ENCODE data around the gene PAX2.

PAX2 gene

DNA sequence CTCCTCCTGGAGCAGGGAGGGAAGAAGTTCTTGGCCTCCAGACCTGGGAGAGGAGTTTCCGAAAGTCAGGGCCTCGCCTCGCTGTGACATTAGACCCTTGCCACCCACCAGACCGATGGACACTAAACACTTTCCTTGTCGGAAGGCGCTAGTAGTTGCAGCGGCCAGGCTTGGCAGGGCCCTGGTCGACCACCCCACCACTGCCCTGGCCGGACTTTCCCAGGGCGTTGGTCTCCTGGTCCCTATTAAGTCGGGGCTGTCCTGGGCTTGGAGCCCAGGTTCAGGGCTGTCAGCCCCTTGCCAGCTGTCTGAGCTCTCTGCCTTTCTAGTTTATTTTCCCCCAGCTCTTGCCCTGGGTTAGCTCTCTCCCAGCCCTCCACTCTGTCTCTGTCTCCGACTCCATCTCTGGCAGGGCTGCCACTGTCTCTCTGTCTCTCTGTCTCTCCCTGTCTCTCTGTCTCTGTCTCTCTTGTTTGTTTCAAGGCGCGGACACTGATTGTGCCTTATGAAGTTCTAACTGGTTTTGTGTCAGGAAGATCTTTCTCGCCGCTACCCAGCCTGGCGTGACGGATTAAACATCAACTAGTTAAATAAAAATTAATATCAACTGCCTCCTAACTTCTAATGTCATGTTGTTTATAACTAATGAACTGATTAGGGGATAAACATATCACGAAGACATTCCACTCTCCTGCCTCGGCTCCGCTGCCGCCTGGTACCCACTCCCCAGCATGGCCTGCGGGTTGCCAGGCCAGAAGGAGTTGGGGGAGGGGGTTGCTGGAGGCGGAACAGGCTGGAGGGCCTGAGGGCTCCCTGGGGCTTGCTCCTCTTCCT, 13.8 kb upstream of the PAX2 start:
- H3K4me3 Mint-ChIP-seq, result peak overlapping the region; percentile 51 to 58
- peaks cover 49% of the 10 kb centered on the region for H3K4me1 Mint-ChIP-seq
- DNase-seq (no peak), ATAC-seq (no peak)
- no peaks in the 10 kb centered on the region for H3K9me3 Mint-ChIP-seq
- H3K27ac Mint-ChIP-seq, result no peak overlapping the region
- peaks cover 100% of the 10 kb centered on the region for H3K27me3 Mint-ChIP-seq

DNA sequence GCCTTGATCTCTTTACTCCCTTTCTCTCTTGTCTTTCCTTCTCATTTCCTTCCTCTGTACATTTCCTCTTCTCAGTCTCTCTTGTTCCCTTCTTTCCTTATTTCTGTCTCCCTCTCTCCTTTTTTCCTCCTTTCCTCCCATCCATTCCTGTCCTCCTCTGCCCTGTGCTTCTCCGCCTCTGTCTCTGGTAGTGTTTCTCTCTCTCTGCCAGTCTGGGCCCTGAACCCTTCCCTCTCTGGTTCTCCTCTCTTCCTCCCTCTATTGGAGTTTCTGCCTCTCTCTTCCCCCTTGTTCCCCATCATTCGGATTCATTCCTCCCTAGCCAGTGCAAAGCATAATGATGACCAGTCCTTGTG, 13.2 kb upstream of the PAX2 start:
- no peak overlapping the region for H3K27ac Mint-ChIP-seq
- no peak for ATAC-seq
- H3K9me3 Mint-ChIP-seq, result no peaks in the 10 kb centered on the region
- no peak for DNase-seq
- no peak overlapping the region for H3K4me3 Mint-ChIP-seq
- H3K27me3 Mint-ChIP-seq, result peaks cover 100% of the 10 kb centered on the region
- peaks cover 53% of the 10 kb centered on the region for H3K4me1 Mint-ChIP-seq

DNA sequence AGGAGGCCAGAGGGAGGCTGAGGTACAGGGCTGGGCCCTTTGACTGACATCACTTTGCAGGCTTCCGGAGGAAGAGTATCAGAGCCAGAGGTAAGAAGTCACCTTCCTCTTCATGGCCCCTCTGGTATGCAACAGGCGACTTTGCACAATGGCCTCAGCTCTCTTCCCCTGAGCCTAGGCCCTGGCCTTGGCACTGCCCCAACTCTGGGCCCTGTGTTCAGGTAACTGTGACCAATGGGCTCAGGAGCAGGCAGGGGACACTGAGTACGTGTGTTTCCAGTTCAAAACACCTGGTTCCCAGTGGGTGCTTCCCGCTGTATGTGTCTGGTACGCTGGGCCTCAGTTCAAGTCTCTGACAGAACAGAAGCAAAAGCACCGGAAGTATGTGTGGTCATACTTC, 12.1 kb upstream of the PAX2 start:
- DNase-seq, result no peak
- Mint-ChIP-seq H3K9me3 (no peaks in the 10 kb centered on the region), H3K27me3 (peaks cover 100% of the 10 kb centered on the region), H3K27ac (no peak overlapping the region), H3K4me1 (peaks cover 64% of the 10 kb centered on the region), H3K4me3 (no peak overlapping the region)
- no peak for ATAC-seq

DNA sequence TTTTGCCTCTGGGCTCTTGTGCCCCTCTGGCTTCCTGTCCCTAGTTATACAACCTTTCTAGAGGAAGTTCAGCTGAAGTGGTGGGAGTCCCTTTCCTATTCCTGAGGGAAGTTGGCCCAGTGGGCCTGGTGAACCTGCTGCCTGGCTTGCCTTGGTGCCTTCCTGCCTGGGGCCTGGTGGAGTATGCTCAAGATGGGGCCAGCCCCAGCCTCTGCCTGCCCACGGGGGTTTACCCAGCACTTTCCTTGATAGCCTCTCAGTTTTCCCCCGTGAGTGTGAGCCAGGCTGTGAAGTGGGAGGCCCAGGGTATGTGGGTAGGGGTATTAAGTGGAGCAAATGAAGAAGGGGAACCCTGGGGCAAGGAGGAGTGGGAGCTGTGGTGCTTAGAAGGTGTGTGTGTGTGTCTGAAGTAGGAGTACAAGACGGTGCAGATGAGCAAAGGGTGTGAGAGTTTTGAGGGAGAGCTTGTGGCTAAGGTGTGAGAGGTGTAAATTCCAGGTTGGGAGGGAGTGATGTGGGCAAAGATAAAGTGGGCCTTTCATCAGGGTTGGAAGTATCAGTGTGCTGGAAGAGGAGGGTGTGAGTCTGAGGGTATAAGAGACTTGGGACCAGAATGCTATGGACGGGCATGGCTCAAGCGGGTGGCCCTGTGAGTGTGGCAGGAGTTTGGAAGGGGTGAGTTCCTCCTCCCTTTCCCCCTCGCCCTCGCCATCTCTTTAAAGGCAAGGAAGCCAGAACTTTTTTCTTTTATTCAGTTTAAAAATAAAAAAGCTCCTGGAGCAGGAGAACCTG, 10.9 kb upstream of the PAX2 start:
- H3K9me3 Mint-ChIP-seq, result no peaks in the 10 kb centered on the region
- ATAC-seq (peak; percentile 60), DNase-seq (no peak)
- H3K27me3 Mint-ChIP-seq, result peaks cover 100% of the 10 kb centered on the region
- no peak overlapping the region for H3K4me3 Mint-ChIP-seq
- H3K4me1 Mint-ChIP-seq, result peaks cover 65% of the 10 kb centered on the region
- H3K27ac Mint-ChIP-seq, result no peak overlapping the region

DNA sequence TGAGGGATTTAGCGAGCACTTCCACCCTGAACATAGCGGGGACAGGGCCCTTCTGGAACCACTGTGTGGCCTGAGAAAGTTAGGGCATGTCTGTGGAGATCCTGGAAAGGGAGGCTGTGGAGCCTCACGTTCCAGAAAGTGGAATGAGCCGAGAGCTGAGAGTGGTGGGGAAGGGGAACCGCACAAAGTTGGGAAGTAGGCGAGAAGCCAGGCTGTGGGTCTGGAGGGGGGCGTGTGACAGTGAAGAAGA, 10.4 kb upstream of the PAX2 start:
- Mint-ChIP-seq H3K4me3 (peak overlapping the region in 1 of 2 donors; percentile 33), H3K27me3 (peaks cover 100% of the 10 kb centered on the region), H3K27ac (no peak overlapping the region), H3K4me1 (peaks cover 65% of the 10 kb centered on the region), H3K9me3 (no peaks in the 10 kb centered on the region)
- ATAC-seq, result no peak
- no peak for DNase-seq

DNA sequence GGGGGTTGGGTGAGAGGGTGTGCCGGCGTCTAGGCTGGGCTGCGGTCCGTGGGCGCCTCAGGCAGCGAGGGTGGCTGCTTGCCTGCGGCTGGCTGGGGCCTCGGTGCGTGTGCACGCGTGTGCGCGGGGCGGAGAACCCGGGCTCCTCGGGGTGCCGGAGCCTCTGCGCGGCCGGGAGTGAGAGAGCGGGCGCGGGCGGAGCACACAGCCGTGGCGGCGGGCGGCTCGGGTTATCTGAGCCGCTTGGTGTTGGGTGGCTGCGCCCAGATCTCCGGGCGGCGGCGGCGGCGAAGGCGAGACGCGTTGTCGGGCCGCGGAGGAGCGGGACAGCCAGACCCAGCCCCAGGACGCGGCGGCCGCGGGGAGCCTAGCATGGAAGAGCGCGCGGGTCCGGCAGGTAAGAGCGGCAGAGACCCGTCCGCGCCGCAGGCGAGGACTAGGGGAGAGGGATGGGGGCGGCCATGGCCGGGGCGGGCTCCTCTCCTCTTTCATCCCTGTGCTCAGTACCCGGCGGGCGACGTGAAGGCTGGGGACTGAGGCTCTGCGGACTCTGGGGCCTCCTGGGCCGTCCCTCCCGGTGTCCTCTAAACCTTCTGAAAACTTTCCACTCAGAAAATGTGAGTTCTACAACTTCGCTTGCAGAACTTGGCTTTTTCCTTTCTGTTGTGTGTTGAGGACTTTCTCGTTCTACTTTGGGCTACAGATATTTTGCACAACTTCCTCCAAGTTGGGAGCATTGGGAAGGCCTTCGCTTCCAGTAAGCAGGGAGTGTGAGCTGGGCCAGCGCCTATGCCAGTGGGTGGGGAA, 9.8 kb upstream of the PAX2 start:
- Mint-ChIP-seq H3K27ac (no peak overlapping the region), H3K9me3 (no peaks in the 10 kb centered on the region), H3K4me1 (peaks cover 64% of the 10 kb centered on the region), H3K27me3 (peaks cover 100% of the 10 kb centered on the region), H3K4me3 (peak overlapping the region in 1 of 2 donors; percentile 33)
- peak; percentile 29 for ATAC-seq
- DNase-seq, result no peak

DNA sequence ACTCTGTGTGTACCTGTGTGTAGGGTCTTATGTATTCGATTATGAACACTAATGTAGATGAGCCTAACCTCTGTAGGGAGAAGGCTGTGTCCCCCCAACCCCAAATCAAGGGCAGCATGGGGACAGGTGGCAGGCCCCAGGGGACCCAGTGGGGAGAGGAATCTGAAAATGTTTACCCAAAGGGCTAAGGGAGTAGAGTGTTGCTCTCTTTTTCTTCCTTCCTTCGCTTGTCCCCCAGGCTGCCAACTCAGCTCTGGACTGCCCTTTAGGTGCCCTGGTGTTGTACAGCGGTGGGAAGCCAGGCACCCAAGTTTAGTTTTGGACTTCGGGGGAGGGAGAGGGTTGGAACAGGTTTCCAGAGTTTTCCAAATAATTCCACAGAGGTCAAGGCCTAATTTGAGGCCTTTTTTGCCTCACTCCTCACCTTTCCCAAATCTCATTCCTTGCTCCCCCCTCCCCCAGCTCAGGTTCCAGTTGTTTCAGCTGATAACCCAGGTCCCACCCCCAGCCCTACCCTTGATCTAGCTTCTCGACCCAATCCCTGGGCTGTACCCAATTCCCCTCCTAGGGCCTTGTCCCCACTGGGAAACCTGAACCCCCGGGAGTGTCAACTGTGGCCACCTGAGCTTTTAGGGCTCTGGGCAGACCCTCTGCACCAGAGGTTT, 9.1 kb upstream of the PAX2 start:
- Mint-ChIP-seq H3K27me3 (peaks cover 100% of the 10 kb centered on the region), H3K4me3 (no peak overlapping the region), H3K9me3 (no peaks in the 10 kb centered on the region), H3K4me1 (peaks cover 62% of the 10 kb centered on the region), H3K27ac (no peak overlapping the region)
- ATAC-seq (no peak), DNase-seq (no peak)

DNA sequence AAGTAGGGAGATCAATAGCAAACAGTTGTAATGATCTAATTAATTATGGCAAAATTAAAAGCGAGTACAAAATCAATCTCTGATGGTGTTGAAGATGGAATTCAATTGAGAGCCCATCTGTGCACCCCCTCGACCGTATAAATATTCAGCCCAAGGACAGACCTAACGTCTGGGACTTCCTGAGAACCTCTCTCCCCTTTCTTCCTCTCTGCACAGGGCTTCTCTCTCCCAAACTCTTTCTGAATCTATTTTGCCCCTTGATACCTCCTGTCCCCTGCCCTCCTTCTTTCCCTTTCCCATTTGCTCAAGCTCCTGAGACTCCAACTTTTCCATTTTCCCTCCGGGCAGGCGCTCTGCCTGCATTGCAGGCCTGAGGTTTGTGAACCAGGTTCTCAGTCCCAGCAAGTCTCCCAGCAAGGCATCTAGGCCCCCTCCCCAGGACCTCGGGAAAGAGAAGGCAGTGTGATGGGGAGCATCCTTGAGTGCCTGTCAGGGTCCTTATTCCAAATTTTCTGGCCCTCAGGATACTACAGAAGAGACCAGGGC, 8.5 kb upstream of the PAX2 start:
- Mint-ChIP-seq H3K9me3 (no peaks in the 10 kb centered on the region), H3K27me3 (peaks cover 100% of the 10 kb centered on the region), H3K4me1 (peaks cover 57% of the 10 kb centered on the region), H3K27ac (no peak overlapping the region), H3K4me3 (peak overlapping the region; percentile 66 to 69)
- ATAC-seq, result no peak
- no peak for DNase-seq

DNA sequence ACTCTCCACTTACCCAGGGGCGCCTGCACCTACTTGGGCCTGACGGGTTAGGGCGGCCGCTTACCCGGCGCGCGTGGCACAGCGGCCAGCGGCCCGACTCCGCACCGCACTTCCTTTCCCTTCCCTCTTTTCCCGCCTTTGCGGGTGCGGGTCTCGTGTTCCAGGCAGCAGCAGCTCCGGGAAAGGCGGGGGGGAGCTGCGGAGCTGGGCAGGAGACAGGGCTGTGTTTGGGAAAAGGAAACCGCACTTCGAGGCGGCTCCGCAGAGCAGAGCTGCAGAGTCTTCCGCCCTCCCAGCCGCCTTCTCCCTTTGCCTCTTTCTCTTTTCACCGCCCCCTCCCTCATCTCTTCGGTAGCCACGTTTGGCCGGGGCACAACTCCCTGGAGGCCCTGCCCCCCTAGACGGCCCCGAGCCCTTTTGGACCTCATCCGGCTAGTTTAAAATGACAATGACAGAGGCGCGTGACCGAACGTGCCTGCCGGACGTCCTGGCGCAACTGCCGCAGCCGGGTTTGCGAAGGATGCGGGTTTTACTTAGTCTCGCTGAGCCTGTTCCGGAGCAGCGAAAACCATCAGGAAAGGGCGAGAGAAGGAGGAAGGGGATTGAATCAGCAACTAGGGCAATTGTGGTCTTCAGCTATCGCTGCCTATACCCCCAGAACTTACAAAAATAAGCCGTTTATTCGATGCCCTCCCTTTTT, 7.9 kb upstream of the PAX2 start:
- Mint-ChIP-seq H3K9me3 (no peaks in the 10 kb centered on the region), H3K4me3 (peak overlapping the region; percentile 66 to 69), H3K27me3 (peaks cover 100% of the 10 kb centered on the region), H3K4me1 (peaks cover 63% of the 10 kb centered on the region), H3K27ac (no peak overlapping the region)
- DNase-seq (no peak), ATAC-seq (no peak)

DNA sequence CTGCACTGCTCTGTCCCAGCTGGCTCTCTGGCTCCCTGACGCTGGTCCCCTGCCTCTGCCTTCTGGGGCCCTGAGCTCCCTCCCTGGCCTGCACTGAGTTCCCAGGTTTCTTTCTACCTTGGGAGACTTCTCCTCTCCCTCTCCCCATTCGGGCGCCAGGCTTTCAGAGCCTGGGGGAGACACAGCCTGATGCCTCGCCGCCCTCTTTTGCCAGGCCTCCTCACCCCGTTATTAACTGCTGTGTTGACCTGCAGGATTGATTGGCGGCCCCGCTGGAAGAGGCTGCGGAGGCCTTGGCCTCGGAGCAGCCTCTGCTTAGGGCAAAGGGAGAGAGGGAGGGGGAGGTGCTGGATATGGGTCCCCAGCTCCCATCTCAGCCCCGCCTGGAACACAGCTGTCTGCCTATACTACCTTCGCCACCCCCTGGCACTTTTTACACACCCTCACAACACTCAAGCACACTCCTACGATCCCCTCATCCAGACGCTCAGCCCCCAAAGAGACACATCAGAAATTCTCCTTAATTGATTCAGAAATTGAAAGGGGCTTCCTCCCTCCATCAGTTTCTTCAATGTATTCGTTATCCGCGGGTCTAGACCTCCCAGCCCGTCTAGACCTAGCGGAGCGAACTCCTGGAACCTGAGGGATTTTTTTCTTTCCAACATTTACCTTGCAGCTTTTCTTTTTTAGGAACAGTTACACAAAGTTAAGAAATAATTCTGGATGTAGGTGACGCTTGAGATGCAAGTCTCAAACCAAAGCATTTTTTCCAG, 7.1 kb upstream of the PAX2 start:
- Mint-ChIP-seq H3K9me3 (no peaks in the 10 kb centered on the region), H3K27me3 (peaks cover 100% of the 10 kb centered on the region), H3K4me3 (peak overlapping the region; percentile 53 to 69), H3K27ac (no peak overlapping the region), H3K4me1 (peaks cover 70% of the 10 kb centered on the region)
- ATAC-seq (no peak), DNase-seq (no peak)

DNA sequence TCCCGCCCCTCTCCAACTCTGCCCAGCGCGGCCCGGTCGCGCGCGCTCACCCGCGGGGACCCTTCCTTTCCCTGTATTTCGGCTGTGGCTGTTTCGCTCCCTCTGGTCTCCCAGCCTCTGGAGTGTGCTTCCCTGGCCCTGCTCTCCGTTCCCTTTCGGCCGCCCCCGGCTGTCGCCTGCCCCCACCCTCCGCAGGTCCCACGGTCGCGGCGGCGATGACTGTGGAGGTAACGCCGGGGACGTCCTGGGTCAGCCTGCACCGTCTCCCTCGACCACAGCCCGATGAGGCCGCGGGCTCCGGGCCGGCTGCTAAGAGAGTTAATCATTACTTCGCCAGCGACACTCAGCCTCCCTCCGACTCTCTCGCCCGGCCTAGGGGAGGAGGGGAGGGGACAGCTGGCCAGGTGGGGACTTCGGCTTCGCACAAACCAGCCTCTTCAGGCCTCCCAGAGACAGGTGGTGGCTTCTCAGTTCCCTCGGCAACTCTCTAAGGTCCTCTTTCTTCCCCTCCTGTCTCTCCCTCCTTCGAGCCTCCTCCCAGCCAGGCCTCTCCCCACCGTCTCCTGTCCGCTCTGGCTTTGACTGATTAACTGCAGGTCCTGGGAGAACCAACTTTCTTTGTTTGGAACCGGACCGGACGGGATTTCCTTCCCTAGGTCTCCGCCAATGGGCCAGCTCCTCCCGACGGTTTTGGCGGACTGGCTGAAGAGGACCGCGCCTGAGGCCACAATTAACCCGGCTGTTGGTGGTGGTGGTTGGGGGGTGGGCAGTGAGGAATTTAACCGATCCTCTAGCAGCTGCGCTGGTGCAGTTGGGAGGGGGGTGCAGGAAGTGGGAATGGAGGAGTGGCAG, 5.6 kb upstream of the PAX2 start:
- Mint-ChIP-seq H3K4me1 (peaks cover 76% of the 10 kb centered on the region), H3K4me3 (no peak overlapping the region), H3K9me3 (no peaks in the 10 kb centered on the region), H3K27ac (no peak overlapping the region), H3K27me3 (peaks cover 100% of the 10 kb centered on the region)
- DNase-seq, result no peak
- no peak for ATAC-seq

DNA sequence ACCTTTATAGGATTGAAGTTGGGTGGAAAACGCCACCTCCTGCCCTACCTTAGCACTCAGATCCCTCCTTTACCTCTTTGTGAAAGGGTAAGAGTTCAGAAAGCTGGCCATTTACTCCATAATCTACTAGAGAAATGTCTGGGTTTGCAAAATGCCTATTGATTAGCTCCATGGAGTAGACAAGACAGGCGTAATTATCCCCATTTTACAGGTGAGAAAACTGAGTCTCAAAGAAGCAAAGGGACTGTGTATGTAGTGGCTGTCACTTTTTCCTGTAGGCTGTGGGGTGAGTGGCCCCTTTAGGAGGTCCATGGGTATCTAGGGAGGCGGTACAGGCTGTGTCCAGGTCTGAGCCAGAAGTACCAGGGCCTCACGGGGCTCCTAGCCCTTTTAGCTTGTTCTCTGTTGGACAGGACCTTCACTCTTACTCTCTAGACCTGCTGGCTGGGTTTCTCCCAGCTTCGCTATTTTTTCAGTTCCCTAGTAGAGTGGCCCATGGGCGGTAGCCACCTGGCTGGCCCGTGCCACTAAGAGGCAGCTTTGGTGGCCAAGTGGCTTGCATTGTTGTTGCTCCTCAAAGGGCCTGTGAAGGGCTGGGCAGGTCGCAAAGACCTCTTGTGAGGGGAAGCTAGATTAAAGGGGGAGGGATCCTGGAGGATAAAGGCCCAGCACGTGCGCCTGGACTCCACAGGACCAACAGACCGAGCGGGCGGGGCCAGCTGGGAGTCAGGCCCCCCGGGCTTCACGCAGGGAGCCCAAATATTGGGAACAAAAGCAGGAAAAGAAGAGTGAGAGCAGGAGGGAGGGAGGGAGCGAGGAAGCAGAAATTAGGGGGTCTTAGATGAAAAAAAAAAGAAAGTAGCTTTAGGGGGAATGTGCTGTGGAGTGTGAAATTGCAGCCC, 4.7 kb upstream of the PAX2 start:
- no peaks in the 10 kb centered on the region for H3K9me3 Mint-ChIP-seq
- H3K27me3 Mint-ChIP-seq, result peaks cover 98% of the 10 kb centered on the region
- no peak overlapping the region for H3K4me3 Mint-ChIP-seq
- ATAC-seq, result no peak
- H3K27ac Mint-ChIP-seq, result no peak overlapping the region
- no peak for DNase-seq
- peaks cover 71% of the 10 kb centered on the region for H3K4me1 Mint-ChIP-seq

Measured in stimulated activated naive CD8-positive, alpha-beta T cell treated with anti-CD3 and anti-CD28 coated beads, Interleukin-15, amount 100 ng/mL, for 72 hours (primary cell).